Measurements from ENCODE around the gene THADA.

DNA sequence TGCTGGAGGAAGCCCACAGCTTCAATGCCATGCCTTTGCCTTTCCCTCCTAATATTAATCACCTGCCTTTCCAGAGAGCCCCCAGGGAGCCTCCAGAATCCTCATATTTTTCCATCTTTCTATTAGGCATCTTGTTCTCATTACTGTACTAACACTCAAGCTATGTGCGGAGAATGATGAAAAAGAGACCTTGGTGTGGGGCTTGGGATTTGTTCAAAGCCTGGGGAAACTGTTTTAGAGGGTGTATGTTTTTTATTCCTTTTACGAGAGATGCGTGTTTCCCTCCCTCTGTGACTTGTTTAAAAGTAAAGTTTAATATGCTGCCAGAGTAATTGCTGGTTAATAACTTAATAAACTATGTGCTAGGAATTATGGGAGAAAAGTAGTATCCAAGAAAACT, 267.0 kb downstream of the THADA start:
- TF ChIP-seq, protein P1, sequence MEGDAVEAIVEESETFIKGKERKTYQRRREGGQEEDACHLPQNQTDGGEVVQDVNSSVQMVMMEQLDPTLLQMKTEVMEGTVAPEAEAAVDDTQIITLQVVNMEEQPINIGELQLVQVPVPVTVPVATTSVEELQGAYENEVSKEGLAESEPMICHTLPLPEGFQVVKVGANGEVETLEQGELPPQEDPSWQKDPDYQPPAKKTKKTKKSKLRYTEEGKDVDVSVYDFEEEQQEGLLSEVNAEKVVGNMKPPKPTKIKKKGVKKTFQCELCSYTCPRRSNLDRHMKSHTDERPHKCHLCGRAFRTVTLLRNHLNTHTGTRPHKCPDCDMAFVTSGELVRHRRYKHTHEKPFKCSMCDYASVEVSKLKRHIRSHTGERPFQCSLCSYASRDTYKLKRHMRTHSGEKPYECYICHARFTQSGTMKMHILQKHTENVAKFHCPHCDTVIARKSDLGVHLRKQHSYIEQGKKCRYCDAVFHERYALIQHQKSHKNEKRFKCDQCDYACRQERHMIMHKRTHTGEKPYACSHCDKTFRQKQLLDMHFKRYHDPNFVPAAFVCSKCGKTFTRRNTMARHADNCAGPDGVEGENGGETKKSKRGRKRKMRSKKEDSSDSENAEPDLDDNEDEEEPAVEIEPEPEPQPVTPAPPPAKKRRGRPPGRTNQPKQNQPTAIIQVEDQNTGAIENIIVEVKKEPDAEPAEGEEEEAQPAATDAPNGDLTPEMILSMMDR (IDR thresholded peaks at IDR 0.05) = no peak
- no peak for TF ChIP-seq EZH2 (IDR thresholded peaks at IDR 0.05)

Data from neural progenitor cell (in vitro differentiated cells).